HG02938 (cell line): Measurements from ENCODE around the gene RPS6KA5.
A peak's percentile ranks its signal among the peaks of the same experiment; 100 is the strongest.
"Not testable (repeated sequence)": the region's sequence is repeated elsewhere in the genome, so short reads cannot be mapped to it uniquely, and the experiment has no call there.

Source experiments
- ATAC-seq: cut with Tn5 transposase; IDR thresholded peaks from one replicate; pipeline ENCODE4 v1.9.1; 2021; ENCODE audit warnings: mild to moderate bottlenecking, moderate library complexity; ENCODE audit not compliant: unreplicated experiment

The RPS6KA5 gene

GRCh38 chr14:90941706-90942105 is 118.7 kb downstream of the RPS6KA5 start:
- no peak for ATAC-seq

GRCh38 chr14:90940318-90940962 is 120.0 kb downstream of the RPS6KA5 start:
- no peak for ATAC-seq

GRCh38 chr14:90939252-90939795 is 121.1 kb downstream of the RPS6KA5 start:
- not testable (repeated sequence) for ATAC-seq

GRCh38 chr14:90938615-90939014 is 121.8 kb downstream of the RPS6KA5 start:
- ATAC-seq, result no peak

- no peak for ATAC-seq
These were observed 123.5 kb downstream of the RPS6KA5 start for GRCh38 chr14:90936757-90937440.

GRCh38 chr14:90924621-90925340 is 135.7 kb downstream of the RPS6KA5 start:
- no peak for ATAC-seq

GRCh38 chr14:90922141-90922540 is 138.3 kb downstream of the RPS6KA5 start:
- ATAC-seq, result no peak

- ATAC-seq, result no peak
These were observed 149.3 kb downstream of the RPS6KA5 start for GRCh38 chr14:90911121-90911520.

GRCh38 chr14:90907178-90907577 is 153.3 kb downstream of the RPS6KA5 start:
- no peak for ATAC-seq

GRCh38 chr14:90905531-90905930 is 154.9 kb downstream of the RPS6KA5 start:
- ATAC-seq, result peak; percentile 92

GRCh38 chr14:90903101-90903500 is 157.3 kb downstream of the RPS6KA5 start:
- peak; percentile 43 for ATAC-seq

- ATAC-seq, result no peak
These were observed 159.9 kb downstream of the RPS6KA5 start for GRCh38 chr14:90900476-90901083.

- no peak for ATAC-seq
These were observed 163.4 kb downstream of the RPS6KA5 start for GRCh38 chr14:90897022-90897421.

- ATAC-seq, result no peak
These were observed 166.2 kb downstream of the RPS6KA5 start for GRCh38 chr14:90894241-90894640.

- no peak for ATAC-seq
These were observed 166.9 kb downstream of the RPS6KA5 start for GRCh38 chr14:90893510-90893909.

- ATAC-seq, result no peak
These were observed 167.5 kb downstream of the RPS6KA5 start for GRCh38 chr14:90892970-90893369.

- ATAC-seq, result no peak
These were observed 169.1 kb downstream of the RPS6KA5 start for GRCh38 chr14:90891326-90891725.

- ATAC-seq, result no peak
These were observed 170.0 kb downstream of the RPS6KA5 start for GRCh38 chr14:90890322-90891020.

- no peak for ATAC-seq
These were observed 174.1 kb downstream of the RPS6KA5 start for GRCh38 chr14:90886297-90886815.

GRCh38 chr14:90883782-90884181 is 176.7 kb downstream of the RPS6KA5 start:
- ATAC-seq, result no peak
